Activated naive CD4-positive, alpha-beta T cell treated with anti-CD3 and anti-CD28 coated beads, Interleukin-2, amount 10 ng/mL, durations not matched to agents 5 hours and 36 hours (primary cell): Measurements from ENCODE around the gene RGPD8. TPM values are rescaled to one million over a fixed set of nuclear protein-coding genes. Genes with fewer than 3 reads are reported as not detected.

Source experiments
- total RNA-seq, 2 experiments: library from RNA; stranded (reverse); gene quantifications; one replicate each; pipeline ENCODE4 v1.2.3, GENCODE V29; 2021

The RGPD8 gene
- total RNA-seq: 1 to 10 TPM; 8.9 to 9.0 TPM

GRCh38 chr2:112433480-112433879 lies at the start of gene RGPD8:
Gene RGPD8 (minus strand): TSS chr2:112433645. CDS start chr2:112433453, 192 bp downstream.

GRCh38 chr2:112481528-112482233 lies 48.2 kb upstream of the RGPD8 start, which contains the start of gene TTL:
Gene TTL (plus strand): TSS chr2:112482156. CDS start chr2:112482345, 189 bp downstream.

Other genes starting within 250 kb of the RGPD8 start
- 10 to 100 TPM; 16.8 to 19.2 TPM for gene ZC3H8, start 178.6 kb downstream of the RGPD8 start, total RNA-seq
- gene ZC3H6, start 158.0 kb downstream of the RGPD8 start, total RNA-seq: 10 to 100 TPM; 14.7 to 16.4 TPM
- 10 to 100 TPM; 29.5 TPM for gene TTL, start 48.5 kb upstream of the RGPD8 start, total RNA-seq
- gene POLR1B, start 108.8 kb upstream of the RGPD8 start, total RNA-seq: 10 to 100 TPM; 28.8 to 36.5 TPM
- 10 to 100 TPM; 37.3 to 40.4 TPM for gene CHCHD5, start 151.0 kb upstream of the RGPD8 start, total RNA-seq
- gene SLC20A1, start 212.3 kb upstream of the RGPD8 start, total RNA-seq: 100 to 1,000 TPM; 138 to 141 TPM